ENCODE results near the gene MACROD2.

- TF ChIP-seq POLR2A (IDR thresholded peaks at IDR 0.05; ENCODE audit: low read depth, low read length) = no peak
- TF ChIP-seq SPI1 (IDR thresholded peaks at IDR 0.05; ENCODE audit: low read depth, low read length) = no peak
Observed at GRCh38 chr20:15245896-15246295, 1250.6 kb downstream of the MACROD2 start.
